Parathyroid adenoma (tissue), 2 donors: ENCODE data around the gene TKFC.

ENCODE experiments used
- H2AFZ ChIP-seq: fragments of 300-600 bp; sonication (generic); one replicate; pipeline ENCODE4 v1.7.0; 2017; ENCODE audit warnings: antibody characterized with exemption, mild to moderate bottlenecking
- H3K27ac ChIP-seq: fragments of 300-600 bp; sonication (generic); one replicate; pipeline ENCODE4 v1.7.0; 2017
- H3K27me3 ChIP-seq: fragments of 300-600 bp; sonication (generic); one replicate; pipeline ENCODE4 v1.7.0; 2017; ENCODE audit warnings: low read length; ENCODE audit not compliant: control insufficient read depth, insufficient read depth
- H3K36me3 ChIP-seq: fragments of 300-600 bp; sonication (generic); one replicate; pipeline ENCODE4 v1.7.0; 2017; ENCODE audit warnings: low read length; ENCODE audit not compliant: control insufficient read depth, insufficient read depth
- H3K4me1 ChIP-seq: fragments of 300-600 bp; sonication (generic); one replicate; pipeline ENCODE4 v1.7.0; 2017; ENCODE audit warnings: control low read depth
- H3K4me2 ChIP-seq: fragments of 300-600 bp; sonication (generic); one replicate; pipeline ENCODE4 v1.7.0; 2017; ENCODE audit warnings: low read length
- H3K4me3 ChIP-seq: fragments of 300-600 bp; sonication (generic); one replicate; pipeline ENCODE4 v1.7.0; 2017; ENCODE audit warnings: low read depth, low read length
- H3K79me2 ChIP-seq: fragments of 300-600 bp; sonication (generic); one replicate; pipeline ENCODE4 v1.7.0; 2017; ENCODE audit warnings: control low read depth
- H3K9ac ChIP-seq: fragments of 300-600 bp; sonication (generic); one replicate; pipeline ENCODE4 v1.7.0; 2017; ENCODE audit warnings: mild to moderate bottlenecking
- H3K9me3 ChIP-seq: fragments of 300-600 bp; sonication (generic); one replicate; pipeline ENCODE4 v1.7.0; 2017; ENCODE audit warnings: low read length; ENCODE audit not compliant: control insufficient read depth
- TF ChIP-seq, protein P1 (sequence below): fragments of 300-600 bp; sonication (generic); IDR thresholded peaks from one replicate; pipeline ENCODE4 v1.7.0; 2017; ENCODE audit warnings: antibody characterized with exemption, mild to moderate bottlenecking
- donor health status: primary hyperparathyroidism.

The TKFC gene

DNA sequence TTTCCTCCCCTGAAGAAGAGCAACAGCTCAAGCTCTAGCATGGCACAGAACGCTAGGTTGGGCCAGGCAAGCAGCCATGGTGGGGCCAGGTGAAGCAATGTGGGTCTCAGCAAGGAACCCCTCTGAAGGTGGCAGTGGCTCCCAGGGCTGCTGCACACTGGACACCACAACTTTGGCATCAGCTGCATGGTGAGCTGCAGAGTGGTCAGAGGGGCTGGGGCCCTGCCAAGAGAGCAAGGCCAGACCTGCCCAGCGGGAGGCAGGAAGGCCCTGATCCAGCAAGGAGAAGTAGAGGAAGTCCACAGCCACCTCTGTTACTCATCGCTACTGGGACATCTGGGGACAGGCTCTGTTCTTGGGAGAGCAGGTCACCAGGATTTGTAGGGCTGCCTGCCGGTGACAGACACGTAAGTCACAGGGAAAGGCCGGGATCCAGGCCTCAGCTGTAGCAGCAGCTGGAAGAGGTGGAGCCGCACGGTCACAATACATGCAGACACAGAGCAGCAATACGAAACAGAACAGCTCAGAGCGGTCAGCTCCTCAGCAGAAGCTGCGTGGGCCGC lies 16.2 kb downstream of the TKFC start:
- Histone ChIP-seq H3K36me3 (no peaks in the 10 kb centered on the region), H3K79me2 (no peaks in the 10 kb centered on the region), H3K9me3 (no peaks in the 10 kb centered on the region), H3K4me3 (no peak overlapping the region), H3K9ac (no peak overlapping the region), H3K4me1 (peaks cover 2% of the 10 kb centered on the region), H3K27me3 (no peaks in the 10 kb centered on the region), H2AFZ (no peak overlapping the region), H3K4me2 (no peak overlapping the region), H3K27ac (no peak overlapping the region)
- TF ChIP-seq, protein P1, sequence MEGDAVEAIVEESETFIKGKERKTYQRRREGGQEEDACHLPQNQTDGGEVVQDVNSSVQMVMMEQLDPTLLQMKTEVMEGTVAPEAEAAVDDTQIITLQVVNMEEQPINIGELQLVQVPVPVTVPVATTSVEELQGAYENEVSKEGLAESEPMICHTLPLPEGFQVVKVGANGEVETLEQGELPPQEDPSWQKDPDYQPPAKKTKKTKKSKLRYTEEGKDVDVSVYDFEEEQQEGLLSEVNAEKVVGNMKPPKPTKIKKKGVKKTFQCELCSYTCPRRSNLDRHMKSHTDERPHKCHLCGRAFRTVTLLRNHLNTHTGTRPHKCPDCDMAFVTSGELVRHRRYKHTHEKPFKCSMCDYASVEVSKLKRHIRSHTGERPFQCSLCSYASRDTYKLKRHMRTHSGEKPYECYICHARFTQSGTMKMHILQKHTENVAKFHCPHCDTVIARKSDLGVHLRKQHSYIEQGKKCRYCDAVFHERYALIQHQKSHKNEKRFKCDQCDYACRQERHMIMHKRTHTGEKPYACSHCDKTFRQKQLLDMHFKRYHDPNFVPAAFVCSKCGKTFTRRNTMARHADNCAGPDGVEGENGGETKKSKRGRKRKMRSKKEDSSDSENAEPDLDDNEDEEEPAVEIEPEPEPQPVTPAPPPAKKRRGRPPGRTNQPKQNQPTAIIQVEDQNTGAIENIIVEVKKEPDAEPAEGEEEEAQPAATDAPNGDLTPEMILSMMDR = no peak

GRCh38 chr11:61349916-61350315 lies 16.9 kb downstream of the TKFC start:
- Histone ChIP-seq H3K9me3 (no peaks in the 10 kb centered on the region), H3K27ac (no peak overlapping the region), H2AFZ (no peak overlapping the region), H3K9ac (no peak overlapping the region), H3K79me2 (no peaks in the 10 kb centered on the region), H3K4me1 (peaks cover 2% of the 10 kb centered on the region), H3K4me2 (no peak overlapping the region), H3K36me3 (no peaks in the 10 kb centered on the region), H3K4me3 (no peak overlapping the region), H3K27me3 (no peaks in the 10 kb centered on the region)
- TF ChIP-seq, protein P1 = no peak

DNA sequence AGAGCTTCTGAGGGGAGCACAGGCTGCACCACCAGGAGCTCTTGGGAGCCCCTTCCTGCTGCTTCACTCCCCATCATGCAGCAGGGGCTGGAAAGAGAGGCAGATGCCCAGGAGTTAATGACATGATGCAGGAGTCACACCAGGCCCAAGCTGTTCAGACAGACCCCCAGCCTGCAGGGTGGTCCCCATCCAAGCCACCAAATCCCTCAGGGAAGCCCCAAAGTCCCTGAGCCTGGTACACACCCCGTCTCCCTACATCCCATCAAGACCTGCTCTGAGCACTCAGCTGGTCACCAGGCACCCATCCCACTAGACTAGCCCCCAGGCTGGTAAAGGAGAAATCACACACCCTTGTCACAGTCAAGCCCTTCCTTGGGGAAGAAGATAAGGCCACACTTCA lies 17.3 kb downstream of the TKFC start:
- Histone ChIP-seq H3K9me3 (no peaks in the 10 kb centered on the region), H3K36me3 (no peaks in the 10 kb centered on the region), H3K9ac (no peak overlapping the region), H3K4me3 (no peak overlapping the region), H3K4me1 (peaks cover 2% of the 10 kb centered on the region), H3K27me3 (no peaks in the 10 kb centered on the region), H2AFZ (no peak overlapping the region), H3K27ac (no peak overlapping the region), H3K79me2 (no peaks in the 10 kb centered on the region), H3K4me2 (no peak overlapping the region)
- TF ChIP-seq, protein P1 = no peak

DNA sequence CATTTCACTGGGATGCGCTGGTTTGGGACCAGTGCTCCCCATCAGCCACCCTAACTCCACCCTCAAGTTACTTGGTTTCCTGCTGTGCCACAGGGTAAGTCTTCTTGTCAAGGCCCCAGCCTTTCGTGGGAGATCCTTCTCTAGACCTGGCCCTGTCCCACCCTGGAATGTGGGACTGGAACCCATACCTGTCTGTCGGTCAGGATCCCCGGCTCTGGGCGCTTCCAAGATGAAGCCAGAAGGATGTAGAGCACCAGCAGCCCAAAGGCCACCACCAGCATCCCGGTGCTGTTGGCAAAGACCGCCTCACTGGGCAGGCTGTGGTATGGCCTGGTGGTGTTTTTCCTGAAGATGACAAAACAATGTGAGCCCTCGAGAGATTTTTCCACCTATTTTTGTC lies 17.8 kb downstream of the TKFC start:
- no peak overlapping the region for H3K27ac ChIP-seq
- TF ChIP-seq, protein P1 = no peak

DNA sequence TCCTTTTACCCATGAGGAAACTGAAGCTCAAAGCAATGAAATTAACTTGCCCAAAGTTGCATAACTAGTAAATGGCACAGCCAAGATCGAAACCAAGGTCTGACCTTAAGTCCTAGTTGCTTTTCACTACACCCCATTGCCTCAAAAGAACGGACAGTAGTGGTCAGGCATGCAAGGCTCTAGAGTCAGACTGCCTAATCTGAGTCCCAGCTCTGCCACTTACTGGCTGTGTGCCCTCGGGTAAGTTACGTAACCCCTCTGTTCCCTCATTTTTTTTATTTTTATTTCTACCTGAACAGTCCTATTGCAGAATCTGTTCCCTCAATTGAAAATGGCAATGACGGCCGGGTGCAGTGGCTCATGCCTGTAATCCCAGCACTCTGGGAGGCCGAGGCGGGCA lies 19.0 kb downstream of the TKFC start:
- no peaks in the 10 kb centered on the region for H3K9me3 ChIP-seq
- no peaks in the 10 kb centered on the region for H3K79me2 ChIP-seq
- H3K36me3 ChIP-seq = no peaks in the 10 kb centered on the region
- H3K4me2 ChIP-seq = no peak overlapping the region
- no peak overlapping the region for H3K4me3 ChIP-seq
- no peak overlapping the region for H3K9ac ChIP-seq
- H3K27me3 ChIP-seq = no peaks in the 10 kb centered on the region
- H3K4me1 ChIP-seq = peaks cover 2% of the 10 kb centered on the region
- H3K27ac ChIP-seq = no peak overlapping the region
- TF ChIP-seq, protein P1 = no peak
- H2AFZ ChIP-seq = no peak overlapping the region

More for the DNA sequence above, 17.8 kb downstream of the TKFC start:
- Histone ChIP-seq H3K36me3 (no peaks in the 10 kb centered on the region), H2AFZ (no peak overlapping the region), H3K4me1 (peaks cover 2% of the 10 kb centered on the region), H3K79me2 (no peaks in the 10 kb centered on the region), H3K9me3 (no peaks in the 10 kb centered on the region), H3K4me2 (no peak overlapping the region), H3K9ac (no peak overlapping the region), H3K27me3 (no peaks in the 10 kb centered on the region), H3K4me3 (no peak overlapping the region)
